Liver (tissue), 3 donors: ENCODE measurements around the gene HILPDA.

Source experiments
- ATF3 ChIP-seq: IDR thresholded peaks from 2 replicates; pipeline ENCODE4 v1.6.1; 2016; ENCODE audit warnings: antibody characterized with exemption
- CTCF ChIP-seq: fragments of 150-350 bp; IDR thresholded peaks from 2 replicates; pipeline ENCODE4 v1.5.1; 2017; ENCODE audit warnings: improper control_type of control experiment, low read depth, low read length; ENCODE audit not compliant: missing input control
- EGR1 ChIP-seq, 2 donors: IDR thresholded peaks; 2 replicates each; pipeline ENCODE4 v1.6.1; 2016 to 2018; ENCODE audit warnings: antibody characterized with exemption in 2 of 2, low read depth in 2 of 2
- GABPA ChIP-seq, 2 donors: IDR thresholded peaks in 1 of 2; conservative IDR thresholded peaks in 1 of 2; 2 replicates each; pipeline ENCODE4 v1.6.1; 2016; ENCODE audit warnings: antibody characterized with exemption in 2 of 2, mild to moderate bottlenecking in 1 of 2, moderate library complexity in 1 of 2
- JUND ChIP-seq, 2 donors: IDR thresholded peaks; 2 replicates each; pipeline ENCODE4 v1.6.1; 2016; ENCODE audit warnings: antibody characterized with exemption in 2 of 2
- MAX ChIP-seq: IDR thresholded peaks from 2 replicates; pipeline ENCODE4 v1.6.1; 2016; ENCODE audit warnings: antibody characterized with exemption
- RAD21 ChIP-seq, 2 donors: IDR thresholded peaks; 2 replicates each; pipeline ENCODE4 v1.6.1; 2016; ENCODE audit warnings: antibody characterized with exemption in 2 of 2, mild to moderate bottlenecking in 2 of 2
- REST ChIP-seq: IDR thresholded peaks from 2 replicates; pipeline ENCODE4 v1.6.1; 2016; ENCODE audit warnings: antibody characterized with exemption, mild to moderate bottlenecking
- RXRA ChIP-seq, 2 donors: IDR thresholded peaks; 2 replicates each; pipeline ENCODE4 v1.6.1; 2017 to 2018; ENCODE audit warnings: antibody characterized with exemption in 2 of 2, mild to moderate bottlenecking in 1 of 2
- TAF1 ChIP-seq: conservative IDR thresholded peaks from 2 replicates; pipeline ENCODE4 v1.6.1; 2016; ENCODE audit warnings: antibody characterized with exemption, mild to moderate bottlenecking
- YY1 ChIP-seq: IDR thresholded peaks from 2 replicates; pipeline ENCODE4 v1.6.1; 2016; ENCODE audit warnings: antibody characterized with exemption, mild to moderate bottlenecking
- ZBTB33 ChIP-seq: IDR thresholded peaks from 2 replicates; pipeline ENCODE4 v1.6.1; 2016; ENCODE audit warnings: antibody characterized with exemption
- donor health status: healthy.
- donor health status: healthy.

GRCh38 chr7:128417071-128417470 is 38.6 kb upstream of the HILPDA start:
- TF ChIP-seq CTCF (no peak), REST (no peak), JUND (IDR thresholded peaks at IDR 0.05) (no peak), RAD21 (IDR thresholded peaks at IDR 0.05) (no peak), YY1 (no peak), MAX (no peak), GABPA (IDR thresholded peaks at IDR 0.05 in 1 of 2, conservative IDR thresholded peaks at IDR 0.05 in 1 of 2) (no peak), RXRA (IDR thresholded peaks at IDR 0.05) (no peak), EGR1 (IDR thresholded peaks at IDR 0.05; ENCODE audit: low read depth in 2 of 2) (no peak), ATF3 (no peak), TAF1 (no peak), ZBTB33 (no peak)
